Pons (tissue), 1 donor: ENCODE results near the gene ACTN4.
A peak's percentile ranks its signal among the peaks of the same experiment; 100 is the strongest.

Source experiments
- DNase-seq: peaks from one replicate; pipeline ENCODE4 v3.0.0-alpha.2; 2016; ENCODE audit warnings: low spot score

The ACTN4 gene

GRCh38 chr19:38695832-38696728, 48.6 kb downstream of the ACTN4 start:
- no peak for DNase-seq

GRCh38 chr19:38696729-38697055, 49.2 kb downstream of the ACTN4 start:
- no peak for DNase-seq

- no peak for DNase-seq
These were observed 49.7 kb downstream of the ACTN4 start for GRCh38 chr19:38697197-38697596.

GRCh38 chr19:38697641-38698071, 50.2 kb downstream of the ACTN4 start:
- DNase-seq: peak; percentile 64

GRCh38 chr19:38698225-38699026, 51.0 kb downstream of the ACTN4 start:
- no peak for DNase-seq

- no peak for DNase-seq
These were observed 51.5 kb downstream of the ACTN4 start for GRCh38 chr19:38699027-38699346.

GRCh38 chr19:38699647-38700349, 52.3 kb downstream of the ACTN4 start:
- DNase-seq: no peak

- no peak for DNase-seq
These were observed 53.0 kb downstream of the ACTN4 start for GRCh38 chr19:38700350-38700901.

GRCh38 chr19:38700902-38701454, 53.5 kb downstream of the ACTN4 start:
- no peak for DNase-seq

- no peak for DNase-seq
These were observed 54.1 kb downstream of the ACTN4 start for GRCh38 chr19:38701455-38702063.

- no peak for DNase-seq
These were observed 54.8 kb downstream of the ACTN4 start for GRCh38 chr19:38702278-38702677.

- DNase-seq: no peak
These were observed 56.1 kb downstream of the ACTN4 start for GRCh38 chr19:38703509-38703908.

- no peak for DNase-seq
These were observed 57.1 kb downstream of the ACTN4 start for GRCh38 chr19:38704488-38705026.

GRCh38 chr19:38705197-38706019, 58.0 kb downstream of the ACTN4 start:
- no peak for DNase-seq

GRCh38 chr19:38706792-38707511, 59.5 kb downstream of the ACTN4 start:
- DNase-seq: no peak

- DNase-seq: peak; percentile 54
These were observed 60.2 kb downstream of the ACTN4 start for GRCh38 chr19:38707512-38708114.

GRCh38 chr19:38708413-38709024, 61.1 kb downstream of the ACTN4 start:
- no peak for DNase-seq

GRCh38 chr19:38709119-38709518, 61.7 kb downstream of the ACTN4 start:
- DNase-seq: no peak
